ENCODE results near the gene AIP. TPM values are rescaled to one million over a fixed set of nuclear protein-coding genes. Genes with fewer than 3 reads are reported as not detected.

AIP gene
- 31.9 and 35.6 TPM in 2 replicates for total RNA-seq (2021)
- long read RNA-seq, transcript AIP-201 (6 exons, 1,221 nt), result major isoform, 106 of 119 reads
- long read RNA-seq, partial matches to known transcripts, result 4 of 119 reads
- long read RNA-seq, other reads (novel, unspliced or antisense), result 5 of 119 reads

DNA sequence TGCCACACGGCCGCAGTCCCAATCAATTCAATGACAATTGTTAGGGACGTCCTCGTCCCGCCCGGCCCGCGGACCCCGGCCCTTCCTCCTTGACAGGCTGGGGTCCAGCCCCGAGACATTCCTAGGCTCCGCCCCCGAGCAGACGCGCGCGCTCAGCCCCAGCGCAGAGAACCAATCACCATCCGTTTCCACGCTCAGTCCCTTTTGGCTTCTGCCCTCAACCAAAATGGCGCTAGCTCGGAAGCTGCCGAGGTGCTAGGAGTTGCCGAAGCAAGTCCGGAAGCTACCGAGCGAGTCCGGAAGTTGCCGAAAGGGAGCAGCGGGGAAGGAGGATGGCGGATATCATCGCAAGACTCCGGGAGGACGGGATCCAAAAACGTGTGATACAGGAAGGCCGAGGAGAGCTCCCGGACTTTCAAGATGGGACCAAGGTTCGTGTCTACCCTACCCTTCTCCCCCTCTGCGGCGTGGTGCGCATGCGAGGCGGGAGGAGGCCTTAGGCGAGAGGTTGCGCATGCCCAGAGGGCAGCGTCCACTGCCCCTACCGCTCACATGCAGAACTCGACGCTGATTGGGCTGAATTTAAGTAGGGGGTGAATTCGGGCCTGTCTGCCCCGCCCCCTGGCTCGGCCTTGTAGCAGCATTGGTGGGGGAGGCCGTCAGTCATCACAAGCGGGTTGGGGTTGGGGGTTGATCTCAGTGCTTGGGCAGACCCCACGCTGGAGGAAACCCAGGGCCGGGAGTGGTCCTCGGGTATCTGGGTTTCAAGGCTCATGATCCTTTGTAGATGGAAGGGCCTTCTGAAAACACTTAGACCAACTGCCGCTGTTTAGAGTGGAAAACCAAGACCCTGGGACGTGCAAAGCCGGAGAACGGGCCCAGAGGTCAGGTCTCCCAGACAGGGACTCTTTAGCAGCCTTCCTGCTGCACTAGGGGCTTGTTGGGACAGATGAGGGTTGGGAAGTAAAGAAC is at the start of gene AIP:
TSS of gene AIP (plus strand) at position 200 of the 972 bp plus-strand sequence. CDS start at position 333, 133 bp downstream.
- peak within 1 kb of the TSS; percentile 93 to 98 (median 94); a peak in 6 of 7 replicates for H3K27ac Mint-ChIP-seq
- no peaks in the 10 kb centered on the region; the same call in 1 of the 2 replicates for H3K27me3 ChIP-seq (ENCODE audit: insufficient read depth, low read length)
- H3K14ac ChIP-seq (ENCODE audit: insufficient read depth, low read length), result peak within 1 kb of the TSS; percentile 3; the same call in 1 of the 2 replicates
- no peak within 1 kb of the TSS for H3T11ph ChIP-seq (ENCODE audit: low read length)
- no peak within 1 kb of the TSS for H3K27ac ChIP-seq (ENCODE audit: insufficient read length, low read depth, low read length)
- no peak within 1 kb of the TSS for H2BK5ac ChIP-seq (ENCODE audit: insufficient read length, low read length)
- WGBS (ENCODE audit: extremely low coverage, insufficient read length, low lambda C conversion rate), result no CpG with 5 or more reads among the region's 60 CpGs
- no peak within 1 kb of the TSS for H2AFZ ChIP-seq (ENCODE audit: low read length)
- no peaks in the 10 kb centered on the region; the same call in 1 of the 2 replicates for H3K4me1 ChIP-seq (ENCODE audit: insufficient read depth, low read length)
- H3K23me2 ChIP-seq (ENCODE audit: insufficient read length, low read depth, low read length, poor library complexity, severe bottlenecking), result no peaks in the 10 kb centered on the region
- H3K79me2 ChIP-seq (ENCODE audit: insufficient read depth, low read length), result no peaks in the 10 kb centered on the region
- peaks cover 5 to 10% (median 8%) of the 10 kb centered on the region in 3 experiments; a peak in 6 of 7 replicates for H3K36me3 Mint-ChIP-seq (ENCODE audit: insufficient read depth in 1 of 3, low read depth in 3 of 3)
- H4K8ac ChIP-seq (replicated peaks; ENCODE audit: insufficient read length, low read depth, low read length), result no peak within 1 kb of the TSS
- peak within 1 kb of the TSS; percentile 1 for H3K9ac ChIP-seq (ENCODE audit: extremely low read depth, insufficient read length, low read length)
- TF ChIP-seq CTCF (conservative IDR thresholded peaks at IDR 0.05), result no peak; the same call in 2 of the 3 replicates
- H2BK12ac ChIP-seq (ENCODE audit: insufficient read length, low read depth, low read length), result no peak within 1 kb of the TSS
- H3K9me3 ChIP-seq (ENCODE audit: control insufficient read depth, low read depth, low read length), result no peaks in the 10 kb centered on the region
- H4K5ac ChIP-seq (ENCODE audit: insufficient read length, low read depth, low read length), result no peak within 1 kb of the TSS
- H4K91ac ChIP-seq (ENCODE audit: insufficient read length, low read depth, low read length), result no peak within 1 kb of the TSS
- no peaks in the 10 kb centered on the region for H3K79me1 ChIP-seq (ENCODE audit: insufficient read depth, low read depth, low read length, poor library complexity, severe bottlenecking)
- H3K4me3 Mint-ChIP-seq, result peak within 1 kb of the TSS; percentile 83 to 84
- H3K23ac ChIP-seq (ENCODE audit: insufficient read length, low read depth, low read length), result no peak within 1 kb of the TSS
- peak within 1 kb of the TSS; percentile 22 for H3K18ac ChIP-seq (ENCODE audit: insufficient read length, low read depth, low read length)
- H3K9me3 Mint-ChIP-seq, result peaks cover 0 to under 1% of the 10 kb centered on the region in 2 experiments; a peak in 1 of 5 replicates
- H2BK120ac ChIP-seq (ENCODE audit: low read depth, low read length, poor library complexity, severe bottlenecking), result no peak within 1 kb of the TSS
- H3K4ac ChIP-seq (ENCODE audit: low read depth, low read length), result no peak within 1 kb of the TSS
- H3K4me2 ChIP-seq (ENCODE audit: insufficient read depth, insufficient read length, low read length), result peak within 1 kb of the TSS; percentile 7
- peaks cover 28% of the 10 kb centered on the region for H3K27me3 Mint-ChIP-seq (ENCODE audit: low read depth)
- DNase-seq, result peak; percentile 98
- H2BK20ac ChIP-seq (ENCODE audit: low read depth, low read length, poor library complexity, severe bottlenecking), result no peak within 1 kb of the TSS
- no peak within 1 kb of the TSS for H2BK15ac ChIP-seq (ENCODE audit: low read depth, low read length)
- H4K20me1 ChIP-seq (ENCODE audit: control insufficient read depth, insufficient read depth, insufficient read length), result no peaks in the 10 kb centered on the region
- no peak within 1 kb of the TSS for H2AK5ac ChIP-seq (ENCODE audit: insufficient read length, low read length)
- no peak within 1 kb of the TSS for H3K56ac ChIP-seq (ENCODE audit: insufficient read length, low read depth, low read length)
- peaks cover 19 to 25% of the 10 kb centered on the region in 2 experiments for H3K4me1 Mint-ChIP-seq

Data from H9 (cell line).